ENCODE data around the gene HTR1B. TPM values are rescaled to one million over a fixed set of nuclear protein-coding genes. Genes with fewer than 3 reads are reported as not detected.

Gene HTR1B
- total and polyA plus RNA-seq, 2 of the 4 experiments (the other 2 are of a cell fraction), result 0.27 to 0.36 TPM

DNA sequence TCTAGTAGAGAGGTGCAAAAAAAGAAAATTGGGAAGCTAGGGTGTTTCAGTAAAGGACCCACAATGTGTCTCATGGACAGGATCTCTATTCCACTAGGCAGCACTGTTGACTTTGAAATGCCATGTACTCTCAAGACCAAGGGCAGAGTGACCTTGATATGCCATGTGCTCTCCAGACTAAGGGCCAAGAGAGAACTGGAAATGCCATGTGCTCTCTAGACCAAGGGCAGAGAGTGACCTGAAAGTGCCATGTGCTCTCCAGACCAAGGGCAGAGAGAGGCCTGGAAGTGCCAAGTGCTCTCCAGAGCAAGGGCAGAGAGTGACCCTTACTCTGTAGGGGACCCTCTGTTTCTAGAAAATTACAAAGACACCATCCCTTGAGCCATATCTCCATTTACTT lies 49.3 kb upstream of the HTR1B start:
- Histone ChIP-seq H3K18ac (ENCODE audit: low read depth, low read length) (no peak overlapping the region), H3K27me3 (ENCODE audit: control insufficient read depth, insufficient read depth, low read length) (no peaks in the 10 kb centered on the region), H2BK15ac (ENCODE audit: low read depth, low read length) (no peak overlapping the region), H3K36me3 (ENCODE audit: control insufficient read depth, insufficient read depth, low read length) (no peaks in the 10 kb centered on the region), H3K9me3 (ENCODE audit: control insufficient read depth, insufficient read depth, low read length) (peaks cover 2% of the 10 kb centered on the region; the same call in 1 of the 2 replicates), H3K9me1 (ENCODE audit: insufficient read depth, low read length) (no peaks in the 10 kb centered on the region), H3K4ac (ENCODE audit: low read depth, low read length) (no peak overlapping the region), H3K79me1 (ENCODE audit: low read depth in 1 of 2, low read length in 2 of 2) (no peaks in the 10 kb centered on the region), H3K27ac (ENCODE audit: insufficient read depth, low read length) (no peak overlapping the region), H3K14ac (replicated peaks; ENCODE audit: low read depth, low read length) (no peak overlapping the region), H2AK9ac (replicated peaks; ENCODE audit: low read depth, low read length, poor library complexity) (no peak overlapping the region), H3K4me3 (ENCODE audit: insufficient read depth, low read depth, low read length) (no peak overlapping the region), H3K4me2 (ENCODE audit: low read depth, low read length) (no peak overlapping the region), H3K56ac (ENCODE audit: extremely low read depth, insufficient read depth, low read length) (no peak overlapping the region), H3K9ac (ENCODE audit: low read depth, low read length) (no peak overlapping the region), H4K8ac (ENCODE audit: low read depth in 2 of 2, low read length in 2 of 2) (no peak overlapping the region), H2BK120ac (ENCODE audit: low read depth, low read length) (no peak overlapping the region), H2AK5ac (ENCODE audit: low read depth, low read length) (no peak overlapping the region), H2BK20ac (ENCODE audit: low read depth, low read length) (no peak overlapping the region), H4K20me1 (ENCODE audit: insufficient read depth, low read length) (no peaks in the 10 kb centered on the region), H2BK5ac (ENCODE audit: low read depth, low read length, poor library complexity, severe bottlenecking) (no peak overlapping the region), H3K23ac (ENCODE audit: low read depth, low read length) (no peak overlapping the region), H4K91ac (ENCODE audit: insufficient read depth, low read depth, low read length) (no peak overlapping the region), H3K4me1 (ENCODE audit: control insufficient read depth, insufficient read depth, low read length) (no peaks in the 10 kb centered on the region), H2AFZ (replicated peaks; ENCODE audit: low read length, poor library complexity) (no peak overlapping the region), H4K5ac (ENCODE audit: low read depth, low read length) (no peak overlapping the region)
- in situ Hi-C loops (cut with MboI; ENCODE audit: low sequenced_read_pairs), result no loop called here
- no peak for ATAC-seq (ENCODE audit: low read depth)
- no TSS peak for BruUV-seq (replicated peaks)
- no peak for DNase-seq
- intact Hi-C loops (cut with micrococcal nuclease), result no loop called here
- TF ChIP-seq BHLHE40 (IDR thresholded peaks at IDR 0.05; ENCODE audit: low read depth, low read length) (no peak), POLR2A (IDR thresholded peaks at IDR 0.05; ENCODE audit: low read depth, low read length) (no peak), MAFK (IDR thresholded peaks at IDR 0.05; ENCODE audit: low read depth, low read length) (no peak)
- dilution Hi-C loops (cut with HindIII; ENCODE audit: low sequenced_read_pairs, unreplicated experiment), result no loop called here
- CTCF ChIA-PET, result no interaction called here
- POLR2A ChIA-PET (ENCODE audit: unreplicated experiment), result no interaction called here
